Natural killer cell treated with Interleukin-12 subunit alpha and Interleukin-12 subunit beta and Interleukin-15 and Interleukin-18, amount 100 ng/mL, for 72 hours (primary cell): ENCODE data around the gene PPP2R5C. TPM values are rescaled to one million over a fixed set of nuclear protein-coding genes. Genes with fewer than 3 reads are reported as not detected.

Source experiments
- ATAC-seq, 2 donors: fragments of 150-1000 bp; cut with Tn5 transposase in 1 of 2; sonication (Bioruptor Pico), chemical (Tn5 transposase) in 1 of 2; 2 replicates each; pipeline ENCODE4 v1.10.0; 2021
- DNase-seq: peaks from one replicate; pipeline ENCODE4 v3.0.0; 2022; ENCODE audit warnings: low spot score
- H3K27ac Mint-ChIP-seq, 2 donors: 1 replicate in 1 of 2; 2 replicates in 1 of 2; pipeline ENCODE4 v1.8.0; 2022; ENCODE audit warnings: mixed read lengths in 2 of 2, mild to moderate bottlenecking in 1 of 2, moderate library complexity in 1 of 2
- H3K27me3 Mint-ChIP-seq, 2 donors: 1 replicate in 1 of 2; 2 replicates in 1 of 2; pipeline ENCODE4 v1.8.0; 2022; ENCODE audit warnings: mixed read lengths in 2 of 2
- H3K36me3 Mint-ChIP-seq: one replicate; pipeline ENCODE4 v1.8.0; 2022; ENCODE audit warnings: mixed read lengths
- H3K4me1 Mint-ChIP-seq, 2 donors: 1 replicate in 1 of 2; 2 replicates in 1 of 2; pipeline ENCODE4 v1.8.0; 2022; ENCODE audit warnings: low read depth in 2 of 2, mixed read lengths in 2 of 2, mild to moderate bottlenecking in 1 of 2
- H3K4me3 Mint-ChIP-seq: one replicate; pipeline ENCODE4 v1.8.0; 2022; ENCODE audit warnings: mixed read lengths
- H3K9me3 Mint-ChIP-seq: 2 replicates; pipeline ENCODE4 v1.8.0; 2022; ENCODE audit warnings: mixed read lengths
- total RNA-seq, 2 donors: library from RNA; stranded (reverse); gene quantifications; one replicate each; pipeline ENCODE4 v1.2.3, GENCODE V29; 2022

The PPP2R5C gene
- total RNA-seq, 2 donors from 2014 or later = 149 to 210 TPM

GRCh38 chr14:101945171-101945570 lies 183.7 kb downstream of the PPP2R5C start:
- no peaks in the 10 kb centered on the region for H3K9me3 Mint-ChIP-seq
- peaks cover 25 to 41% of the 10 kb centered on the region in 2 donors for H3K27me3 Mint-ChIP-seq
- no peak overlapping the region for H3K27ac Mint-ChIP-seq
- ATAC-seq (no peak), DNase-seq (no peak)
- H3K36me3 Mint-ChIP-seq = no peaks in the 10 kb centered on the region
- no peak overlapping the region for H3K4me3 Mint-ChIP-seq
- peaks cover 18 to 22% of the 10 kb centered on the region in 2 donors for H3K4me1 Mint-ChIP-seq

- H3K27ac Mint-ChIP-seq = peak overlapping the region; percentile 98 to 100
- ATAC-seq (peak in 1 of 2 donors; percentile 15), DNase-seq (no peak)
- peaks cover 18 to 22% of the 10 kb centered on the region in 2 donors for H3K4me1 Mint-ChIP-seq
- peak overlapping the region; percentile 99 for H3K4me3 Mint-ChIP-seq
- peaks cover 15 to 29% of the 10 kb centered on the region in 2 donors for H3K27me3 Mint-ChIP-seq
- no peaks in the 10 kb centered on the region for H3K9me3 Mint-ChIP-seq
- H3K36me3 Mint-ChIP-seq = no peaks in the 10 kb centered on the region
Measured at GRCh38 chr14:101947577-101947903, 186.0 kb downstream of the PPP2R5C start.

- Mint-ChIP-seq H3K27me3 (peaks cover 15 to 26% of the 10 kb centered on the region in 2 donors), H3K27ac (peak overlapping the region; percentile 98 to 100), H3K9me3 (no peaks in the 10 kb centered on the region), H3K4me3 (peak overlapping the region; percentile 99), H3K4me1 (peaks cover 18 to 22% of the 10 kb centered on the region in 2 donors), H3K36me3 (no peaks in the 10 kb centered on the region)
- DNase-seq (peak; percentile 100), ATAC-seq (peak; percentile 98)
Measured at GRCh38 chr14:101947904-101948665, 186.6 kb downstream of the PPP2R5C start.

- Mint-ChIP-seq H3K4me1 (peaks cover 18 to 22% of the 10 kb centered on the region in 2 donors), H3K9me3 (no peaks in the 10 kb centered on the region), H3K27ac (peak overlapping the region; percentile 98 to 100), H3K4me3 (peak overlapping the region; percentile 99), H3K27me3 (peaks cover 15 to 26% of the 10 kb centered on the region in 2 donors), H3K36me3 (no peaks in the 10 kb centered on the region)
- ATAC-seq = no peak
- no peak for DNase-seq
Measured at GRCh38 chr14:101948666-101949216, 187.2 kb downstream of the PPP2R5C start.

DNA sequence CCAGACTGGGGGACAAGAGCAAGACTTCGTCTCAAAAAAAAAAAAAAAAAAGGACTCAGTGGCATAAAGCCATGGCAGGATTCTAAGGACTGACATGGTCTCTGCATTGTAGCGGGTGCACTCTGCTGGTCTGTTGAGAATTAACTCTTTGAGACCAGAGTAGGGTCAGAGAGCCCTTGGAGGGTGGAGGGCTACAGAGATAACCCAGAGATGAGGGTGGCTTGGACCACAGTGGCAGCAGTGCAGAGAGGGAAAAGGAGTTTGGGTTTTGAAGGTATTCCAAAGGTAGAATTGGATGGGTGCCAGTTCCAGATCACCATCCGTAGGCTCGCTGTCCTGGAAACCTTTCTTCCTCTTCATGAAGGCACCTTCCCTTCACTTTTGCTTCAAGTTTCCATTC lies 188.6 kb downstream of the PPP2R5C start:
- ATAC-seq = no peak
- no peak for DNase-seq
- Mint-ChIP-seq H3K27me3 (peaks cover 11 to 16% of the 10 kb centered on the region in 2 donors), H3K4me3 (no peak overlapping the region), H3K9me3 (no peaks in the 10 kb centered on the region), H3K27ac (no peak overlapping the region), H3K4me1 (peaks cover 18 to 22% of the 10 kb centered on the region in 2 donors), H3K36me3 (no peaks in the 10 kb centered on the region)

GRCh38 chr14:101950516-101951215 lies 189.2 kb downstream of the PPP2R5C start:
- Mint-ChIP-seq H3K4me1 (peaks cover 18 to 22% of the 10 kb centered on the region in 2 donors), H3K27ac (no peak overlapping the region), H3K36me3 (no peaks in the 10 kb centered on the region), H3K9me3 (no peaks in the 10 kb centered on the region), H3K27me3 (peaks cover 7 to 10% of the 10 kb centered on the region in 2 donors), H3K4me3 (no peak overlapping the region)
- ATAC-seq (no peak), DNase-seq (no peak)

DNA sequence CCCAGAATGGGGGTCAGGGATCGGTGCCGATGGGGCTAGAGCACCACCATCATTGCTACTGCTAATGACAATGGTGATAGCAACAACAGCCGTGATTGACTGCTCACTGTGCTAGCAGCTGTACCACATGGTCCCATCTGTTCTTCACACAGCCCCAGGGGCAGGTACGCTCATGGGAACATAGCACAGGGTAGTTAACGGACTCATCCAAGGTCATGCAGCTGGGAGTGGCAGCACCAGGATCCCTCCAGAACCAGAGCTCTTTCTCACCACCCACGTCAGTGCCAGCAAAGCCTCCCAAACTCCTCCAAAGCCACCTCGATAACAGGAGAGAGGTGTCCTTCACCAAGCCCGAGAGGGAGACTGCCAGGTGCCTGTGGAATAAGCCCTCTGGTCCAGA lies 191.6 kb downstream of the PPP2R5C start:
- Mint-ChIP-seq H3K4me1 (peaks cover 11 to 12% of the 10 kb centered on the region in 2 donors), H3K36me3 (no peaks in the 10 kb centered on the region), H3K27ac (no peak overlapping the region), H3K4me3 (no peak overlapping the region), H3K9me3 (no peaks in the 10 kb centered on the region), H3K27me3 (no peaks in the 10 kb centered on the region)
- ATAC-seq (no peak), DNase-seq (no peak)

DNA sequence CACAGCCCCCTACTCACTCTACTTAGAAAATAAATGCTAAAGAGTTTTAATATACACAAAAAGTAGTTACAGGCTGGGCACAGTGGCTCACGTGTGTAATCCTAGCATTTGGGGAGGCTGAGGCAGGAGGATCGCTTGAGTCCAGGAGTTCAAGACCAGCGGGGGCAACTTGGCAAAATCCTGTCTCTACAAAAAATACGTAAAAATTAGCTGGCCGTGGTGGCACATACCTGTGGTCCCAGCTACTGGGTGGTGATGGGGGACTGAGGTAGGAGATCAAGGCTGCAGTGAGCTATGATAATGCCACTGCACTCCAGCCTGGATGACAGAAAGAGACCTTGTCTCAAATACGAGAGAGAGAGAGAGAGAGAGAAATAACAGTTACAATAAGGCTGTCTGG lies 193.0 kb downstream of the PPP2R5C start:
- no peaks in the 10 kb centered on the region for H3K27me3 Mint-ChIP-seq
- H3K36me3 Mint-ChIP-seq = no peaks in the 10 kb centered on the region
- H3K4me3 Mint-ChIP-seq = no peak overlapping the region
- no peak for ATAC-seq
- no peaks in the 10 kb centered on the region for H3K9me3 Mint-ChIP-seq
- H3K4me1 Mint-ChIP-seq = peaks cover 2 to 5% of the 10 kb centered on the region in 2 donors
- H3K27ac Mint-ChIP-seq = no peak overlapping the region
- no peak for DNase-seq

- no peak overlapping the region for H3K4me3 Mint-ChIP-seq
- DNase-seq = no peak
- H3K9me3 Mint-ChIP-seq = no peaks in the 10 kb centered on the region
- H3K4me1 Mint-ChIP-seq = peaks cover 11 to 12% of the 10 kb centered on the region in 2 donors
- H3K27ac Mint-ChIP-seq = no peak overlapping the region
- H3K27me3 Mint-ChIP-seq = no peaks in the 10 kb centered on the region
- ATAC-seq = no peak
- no peaks in the 10 kb centered on the region for H3K36me3 Mint-ChIP-seq
Measured at GRCh38 chr14:101955695-101956161, 194.2 kb downstream of the PPP2R5C start.

DNA sequence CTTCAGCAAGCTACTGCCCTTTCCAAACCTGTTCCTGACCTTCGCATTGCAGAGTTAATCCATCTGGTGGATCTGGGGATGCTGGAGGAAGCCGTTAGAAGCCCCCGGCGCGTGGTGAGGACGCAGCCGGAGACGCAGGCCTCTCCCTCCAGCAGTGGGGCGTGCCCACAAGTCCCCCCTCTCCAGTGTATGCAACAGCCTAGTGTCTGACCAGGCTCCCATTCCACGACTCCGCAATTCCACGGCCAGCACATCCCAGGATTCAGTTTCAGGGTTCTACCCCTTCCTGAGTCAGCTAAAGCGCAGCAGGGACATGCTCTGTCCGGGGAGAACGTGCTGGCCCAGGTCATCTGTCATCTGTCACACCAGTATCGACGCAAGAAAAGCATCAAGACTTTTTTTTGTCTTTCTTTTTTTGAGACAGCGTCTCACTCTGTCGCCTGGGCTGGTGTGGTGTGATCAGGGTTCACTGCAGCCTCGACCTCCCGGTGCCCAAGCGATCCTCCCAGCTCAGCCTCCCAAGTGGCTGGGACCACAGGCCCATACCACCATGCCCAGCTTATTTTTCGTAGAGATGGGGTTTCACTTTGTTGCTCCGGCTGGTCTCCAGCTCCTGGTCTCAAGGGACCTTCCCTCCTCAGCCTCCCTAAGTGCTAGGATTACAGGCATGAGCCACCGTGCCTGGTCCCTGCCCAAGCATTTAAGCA lies 194.8 kb downstream of the PPP2R5C start:
- no peak for ATAC-seq
- no peak overlapping the region for H3K27ac Mint-ChIP-seq

GRCh38 chr14:101957406-101958234 lies 196.1 kb downstream of the PPP2R5C start:
- peak in 1 of 2 donors; percentile 39 for ATAC-seq
- no peak overlapping the region for H3K4me3 Mint-ChIP-seq
- H3K4me1 Mint-ChIP-seq = peaks cover 14 to 17% of the 10 kb centered on the region in 2 donors
- H3K27me3 Mint-ChIP-seq = no peaks in the 10 kb centered on the region
- no peaks in the 10 kb centered on the region for H3K9me3 Mint-ChIP-seq
- no peaks in the 10 kb centered on the region for H3K36me3 Mint-ChIP-seq
- H3K27ac Mint-ChIP-seq = no peak overlapping the region
- no peak for DNase-seq

More for the DNA sequence above, 194.8 kb downstream of the PPP2R5C start:
- no peak for DNase-seq
- Mint-ChIP-seq H3K36me3 (no peaks in the 10 kb centered on the region), H3K4me3 (no peak overlapping the region), H3K9me3 (no peaks in the 10 kb centered on the region), H3K4me1 (peaks cover 14 to 15% of the 10 kb centered on the region in 2 donors), H3K27me3 (no peaks in the 10 kb centered on the region)

- no peak for DNase-seq
- ATAC-seq = no peak
- no peaks in the 10 kb centered on the region for H3K27me3 Mint-ChIP-seq
- no peaks in the 10 kb centered on the region for H3K36me3 Mint-ChIP-seq
- no peaks in the 10 kb centered on the region for H3K9me3 Mint-ChIP-seq
- H3K4me1 Mint-ChIP-seq = peaks cover 14 to 17% of the 10 kb centered on the region in 2 donors
- H3K27ac Mint-ChIP-seq = no peak overlapping the region
- H3K4me3 Mint-ChIP-seq = no peak overlapping the region
Measured at GRCh38 chr14:101958418-101959180, 197.1 kb downstream of the PPP2R5C start.
